C4-2B (cell line): ENCODE measurements around the gene PLXNA2.

Source experiments
- H3K27ac ChIP-seq: fragments of 450-650 bp; 2 replicates; pipeline ENCODE4 v1.5.1; 2017
- CTCF ChIP-seq: fragments of 450-650 bp; conservative IDR thresholded peaks from 2 replicates; pipeline ENCODE4 v1.5.1; 2017; ENCODE audit warnings: mild to moderate bottlenecking
- ZFX ChIP-seq: fragments of 450-650 bp; IDR thresholded peaks from 2 replicates; pipeline ENCODE4 v1.6.1; 2017

PLXNA2 gene

DNA sequence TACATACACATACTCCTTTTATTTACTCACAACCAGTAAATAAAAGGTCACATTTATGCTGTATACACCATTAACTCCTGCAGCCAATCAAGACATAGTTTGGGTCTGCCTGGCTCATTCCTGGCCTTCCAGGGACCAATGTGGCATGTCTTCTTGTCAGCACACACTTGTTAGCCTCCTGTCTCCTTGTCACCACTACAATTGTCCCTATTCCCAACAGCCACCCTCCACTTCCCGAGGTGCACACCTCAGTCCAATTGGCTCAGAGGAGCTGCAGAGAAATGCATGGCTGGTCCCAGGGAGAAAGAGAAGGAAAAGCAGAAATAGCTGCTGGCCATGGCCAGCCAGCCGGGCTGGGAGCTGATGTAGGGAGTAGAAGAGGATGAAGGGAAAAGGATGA is 116.9 kb downstream of the PLXNA2 start:
- H3K27ac ChIP-seq = no peak overlapping the region
- TF ChIP-seq ZFX = no peak

- no peak for TF ChIP-seq CTCF
- TF ChIP-seq ZFX = no peak
- H3K27ac ChIP-seq = no peak overlapping the region
Observed at GRCh38 chr1:208126108-208126507, 118.1 kb downstream of the PLXNA2 start.

GRCh38 chr1:208122612-208123358 is 121.4 kb downstream of the PLXNA2 start:
- H3K27ac ChIP-seq = no peak overlapping the region
- TF ChIP-seq CTCF = no peak
- no peak for TF ChIP-seq ZFX

GRCh38 chr1:208121813-208122364 is 122.3 kb downstream of the PLXNA2 start:
- TF ChIP-seq ZFX (no peak), CTCF (no peak)
- H3K27ac ChIP-seq = no peak overlapping the region

- H3K27ac ChIP-seq = no peak overlapping the region
- TF ChIP-seq CTCF = no peak
- TF ChIP-seq ZFX = no peak
Observed at GRCh38 chr1:208120431-208120790, 123.8 kb downstream of the PLXNA2 start.

DNA sequence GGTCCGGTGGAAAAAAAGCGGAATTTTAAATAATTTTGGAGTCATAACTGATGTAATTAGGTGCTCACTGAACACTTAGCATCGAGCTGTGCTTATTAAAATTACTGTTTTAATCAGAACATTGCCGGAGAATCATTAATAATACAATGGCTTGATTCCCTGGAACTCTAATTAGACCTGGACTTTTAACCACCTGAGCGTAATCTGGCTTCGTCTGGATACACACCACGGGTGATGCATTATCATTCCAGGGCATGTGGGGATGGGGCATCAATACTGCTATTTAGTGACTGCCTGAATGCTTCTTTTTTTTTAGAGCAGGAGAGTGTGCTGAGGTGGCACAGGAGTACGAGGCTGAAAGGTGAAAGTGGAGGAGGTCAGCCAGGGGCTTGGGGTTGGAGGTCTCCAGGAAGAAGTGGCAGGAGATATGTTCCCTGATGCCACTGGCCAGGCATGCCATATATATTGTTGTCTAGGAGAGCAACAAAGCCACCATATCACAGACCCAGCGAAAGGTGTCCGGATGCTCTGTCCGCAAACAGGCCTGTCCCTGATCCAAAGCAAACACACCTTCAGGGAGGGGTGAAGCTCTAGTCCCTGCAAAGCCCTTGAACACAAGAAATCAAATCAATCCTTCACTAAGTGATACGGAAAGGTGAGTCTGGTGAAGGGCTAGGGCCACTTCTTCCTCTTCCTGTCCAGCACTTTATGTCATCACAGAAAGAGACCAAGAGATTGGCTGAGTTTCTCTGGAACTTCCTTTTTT is 125.2 kb downstream of the PLXNA2 start:
- TF ChIP-seq CTCF = no peak
- no peak for TF ChIP-seq ZFX
- no peak overlapping the region for H3K27ac ChIP-seq

- H3K27ac ChIP-seq = no peak overlapping the region
- TF ChIP-seq CTCF = no peak
- TF ChIP-seq ZFX = no peak
Observed at GRCh38 chr1:208118306-208118705, 125.9 kb downstream of the PLXNA2 start.
